Fibroblast of villous mesenchyme (primary cell): Measurements from ENCODE around the gene EVA1C. TPM values are rescaled to one million over a fixed set of nuclear protein-coding genes. Genes with fewer than 3 reads are reported as not detected.

Experiments
- DNase-seq: peaks from one replicate; pipeline ENCODE4 v3.0.0-alpha.2; 2010; ENCODE audit warnings: low read depth
- H3K4me3 ChIP-seq: 2 replicates; pipeline ENCODE4 v1.5.1; 2011; ENCODE audit warnings: low read depth, mild to moderate bottlenecking, low read length
- total RNA-seq: library from RNA; depleted of rRNA; stranded (reverse); fragments of >200 nt; gene quantifications from 2 replicates; pipeline ENCODE4 v1.2.3, GENCODE V29; 2012
- TF ChIP-seq, protein P1 (sequence below): IDR thresholded peaks from 2 replicates; pipeline ENCODE4 v1.5.1; 2012; ENCODE audit warnings: low read depth, mild to moderate bottlenecking, low read length; ENCODE audit not compliant: insufficient read depth

EVA1C gene
- total RNA-seq, 1 donor: 10.8 TPM

DNA sequence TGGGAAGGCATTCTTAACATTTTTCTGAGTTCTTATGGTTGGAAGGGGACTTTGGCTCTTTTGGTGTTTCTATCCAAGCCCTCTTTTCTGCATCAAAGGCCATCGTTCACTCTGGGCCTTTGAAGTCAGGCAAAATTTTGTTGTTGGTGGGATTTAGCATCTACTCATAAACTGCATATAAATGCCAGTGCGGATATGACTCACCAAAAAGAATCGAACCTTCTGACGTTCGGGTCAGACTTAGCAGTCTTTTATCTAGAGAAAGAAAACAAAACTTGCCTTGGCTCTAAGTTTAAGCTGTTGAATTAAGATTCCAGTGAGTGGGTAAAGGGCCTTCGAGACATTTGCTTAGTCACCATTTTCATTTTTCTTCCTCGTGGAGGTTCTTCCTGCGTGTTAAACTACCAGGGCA, 51.4 kb downstream of the EVA1C start:
- H3K4me3 ChIP-seq: no peak overlapping the region
- TF ChIP-seq, protein P1, sequence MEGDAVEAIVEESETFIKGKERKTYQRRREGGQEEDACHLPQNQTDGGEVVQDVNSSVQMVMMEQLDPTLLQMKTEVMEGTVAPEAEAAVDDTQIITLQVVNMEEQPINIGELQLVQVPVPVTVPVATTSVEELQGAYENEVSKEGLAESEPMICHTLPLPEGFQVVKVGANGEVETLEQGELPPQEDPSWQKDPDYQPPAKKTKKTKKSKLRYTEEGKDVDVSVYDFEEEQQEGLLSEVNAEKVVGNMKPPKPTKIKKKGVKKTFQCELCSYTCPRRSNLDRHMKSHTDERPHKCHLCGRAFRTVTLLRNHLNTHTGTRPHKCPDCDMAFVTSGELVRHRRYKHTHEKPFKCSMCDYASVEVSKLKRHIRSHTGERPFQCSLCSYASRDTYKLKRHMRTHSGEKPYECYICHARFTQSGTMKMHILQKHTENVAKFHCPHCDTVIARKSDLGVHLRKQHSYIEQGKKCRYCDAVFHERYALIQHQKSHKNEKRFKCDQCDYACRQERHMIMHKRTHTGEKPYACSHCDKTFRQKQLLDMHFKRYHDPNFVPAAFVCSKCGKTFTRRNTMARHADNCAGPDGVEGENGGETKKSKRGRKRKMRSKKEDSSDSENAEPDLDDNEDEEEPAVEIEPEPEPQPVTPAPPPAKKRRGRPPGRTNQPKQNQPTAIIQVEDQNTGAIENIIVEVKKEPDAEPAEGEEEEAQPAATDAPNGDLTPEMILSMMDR: no peak

DNA sequence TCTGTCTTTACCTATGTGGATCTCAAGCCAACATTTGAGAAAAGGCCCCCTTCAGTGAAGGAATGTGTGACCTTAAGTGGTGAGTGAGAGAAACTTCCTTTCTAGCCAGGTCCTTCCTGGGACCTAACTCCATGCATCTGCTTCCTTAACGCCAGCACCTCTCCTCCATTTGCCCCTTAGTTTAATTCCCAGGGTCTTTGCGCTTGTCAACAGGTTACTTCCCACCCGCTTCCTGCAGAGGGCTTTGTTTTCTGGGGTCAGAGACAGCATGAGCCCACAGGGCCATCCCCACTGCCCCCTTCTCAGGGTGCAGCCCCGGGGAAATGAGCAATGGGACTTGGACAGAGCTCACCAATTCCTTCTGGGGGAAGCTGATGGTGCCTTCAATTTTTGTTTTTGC, 54.8 kb downstream of the EVA1C start:
- no peak for DNase-seq

More for the DNA sequence above, 51.4 kb downstream of the EVA1C start:
- DNase-seq: peak; percentile 99

DNA sequence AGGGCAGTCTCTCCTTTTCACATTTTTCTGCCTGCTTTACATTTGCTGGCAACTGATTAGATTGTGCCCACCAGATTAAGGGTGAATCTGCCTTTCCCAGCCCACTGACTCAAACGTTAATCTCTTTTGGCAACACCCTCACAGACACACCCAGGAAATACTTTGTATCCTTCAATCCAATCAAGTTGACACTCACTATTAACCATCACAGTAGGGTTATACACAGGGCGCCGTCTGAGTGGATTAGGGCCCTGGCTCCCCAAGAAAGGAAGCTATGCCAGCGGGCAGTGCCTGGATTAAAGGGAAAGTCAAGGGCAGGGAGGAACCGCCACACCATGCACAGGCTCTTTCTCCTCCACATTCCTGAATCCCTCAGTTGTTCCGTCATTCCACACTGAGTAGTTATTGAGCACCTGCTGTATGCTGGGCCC, 56.2 kb downstream of the EVA1C start:
- no peak for DNase-seq
- no peak overlapping the region for H3K4me3 ChIP-seq
- TF ChIP-seq, protein P1: no peak

More for the DNA sequence above, 54.8 kb downstream of the EVA1C start:
- H3K4me3 ChIP-seq: no peak overlapping the region
- TF ChIP-seq, protein P1: no peak

DNA sequence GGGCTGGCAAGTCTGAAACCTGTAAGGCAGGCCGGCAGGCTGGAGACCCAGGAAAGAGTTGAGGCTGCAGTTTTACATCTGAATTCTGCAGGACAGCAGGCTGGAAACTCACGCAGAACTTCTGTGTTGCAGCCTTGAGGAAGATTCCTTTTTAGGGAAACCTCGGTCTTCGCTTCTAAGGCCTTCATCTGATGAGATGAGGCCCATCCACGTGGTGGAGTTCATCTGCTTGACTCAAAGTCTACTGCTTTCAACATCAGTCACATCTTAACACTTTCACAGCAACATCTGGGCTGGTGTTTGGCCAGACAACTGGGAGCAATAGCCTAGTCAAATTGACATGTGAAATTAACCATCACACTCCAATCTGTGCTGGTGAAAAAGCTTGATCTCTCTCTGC, 57.1 kb downstream of the EVA1C start:
- TF ChIP-seq, protein P1: no peak
- no peak for DNase-seq
- H3K4me3 ChIP-seq: no peak overlapping the region

DNA sequence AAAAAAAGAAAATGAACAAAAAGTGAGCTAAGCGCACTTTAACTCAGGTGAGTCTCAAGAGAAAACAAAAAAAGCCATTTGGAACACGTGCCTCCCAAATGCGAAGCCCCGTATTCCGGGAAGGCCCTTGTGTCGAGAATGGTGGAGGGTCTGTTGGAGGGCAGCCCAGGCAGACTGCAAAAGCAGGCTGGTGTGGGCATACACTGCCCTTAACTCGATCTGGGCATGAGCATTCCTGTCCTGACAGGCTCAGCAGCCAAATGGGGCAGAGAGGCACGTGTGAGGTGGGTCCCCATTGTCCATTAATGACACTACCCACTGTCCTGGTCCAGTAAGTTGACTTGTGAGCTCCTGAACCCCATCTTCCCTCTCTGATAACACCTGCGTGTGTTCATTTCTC, 57.7 kb downstream of the EVA1C start:
- H3K4me3 ChIP-seq: no peak overlapping the region
- TF ChIP-seq, protein P1: no peak
- DNase-seq: no peak

DNA sequence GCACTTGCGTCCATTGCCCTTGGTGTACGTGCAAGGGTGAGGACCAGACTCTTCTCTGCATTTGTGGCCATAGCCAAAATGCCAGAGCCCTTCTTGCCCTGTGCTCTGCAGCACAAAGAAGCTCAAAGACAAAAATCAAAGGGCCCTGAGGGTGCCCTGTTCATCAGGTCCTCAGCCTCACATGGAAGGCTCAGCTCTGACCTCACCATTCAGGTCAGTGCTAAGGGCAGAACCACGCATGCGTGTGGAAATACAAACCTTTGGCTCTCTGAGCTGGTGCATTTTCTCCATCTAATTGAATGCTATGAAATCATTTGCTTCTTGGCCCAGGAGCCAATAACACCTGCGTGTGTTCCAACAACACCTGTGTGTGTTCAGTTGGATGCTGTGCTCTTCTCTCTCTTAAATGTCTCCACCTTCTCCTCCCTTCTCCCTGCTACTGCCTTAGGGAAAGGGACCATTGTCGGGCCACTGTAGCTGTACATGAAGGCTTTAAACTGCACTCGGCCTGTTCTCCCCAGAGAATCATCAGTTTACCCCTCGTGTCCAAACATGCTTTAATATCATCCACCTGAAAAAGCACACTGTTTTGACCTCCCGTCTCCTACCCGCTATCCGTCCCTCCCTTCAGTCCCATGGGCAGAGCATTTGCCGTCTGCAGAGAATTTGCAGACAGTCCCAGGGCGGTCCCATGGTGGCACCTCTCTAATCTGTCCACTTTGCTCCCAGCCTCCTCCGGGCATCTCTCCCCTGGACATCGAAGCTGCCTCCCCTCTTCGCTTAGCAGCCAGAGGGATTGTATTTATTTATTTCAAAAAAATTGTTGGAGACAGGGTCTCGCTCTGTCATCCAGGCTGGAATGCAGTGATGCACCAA, 60.6 kb downstream of the EVA1C start:
- TF ChIP-seq, protein P1: no peak
- no peak for DNase-seq
- H3K4me3 ChIP-seq: no peak overlapping the region
